K562 (cell line): ENCODE data around the gene SERPIND1. TPM values are rescaled to one million over a fixed set of nuclear protein-coding genes. Genes with fewer than 3 reads are reported as not detected.

ENCODE experiments used
- CHD1 ChIP-seq: fragments of 200-600 bp; sonication (generic); IDR thresholded peaks from one replicate; pipeline ENCODE4 v1.6.1; 2012; ENCODE audit warnings: mild to moderate bottlenecking, moderate library complexity, low read length, inconsistent platforms
- CTBP1 ChIP-seq: fragments of 450-650 bp; IDR thresholded peaks from 2 replicates; pipeline ENCODE4 v1.6.1; 2016; ENCODE audit warnings: borderline replicate concordance
- ELF4 ChIP-seq: fragments of 450-650 bp; formaldehyde crosslinking; IDR thresholded peaks from 2 replicates; pipeline ENCODE4 v1.4.0; 2022; ENCODE audit warnings: missing genetic modification characterization
- FOXK2 ChIP-seq, 2 experiments: fragments of 450-650 bp; IDR thresholded peaks in 1 of 2; conservative IDR thresholded peaks in 1 of 2; 2 replicates each; pipeline ENCODE4 v1.6.1; 2016; ENCODE audit warnings: low read depth in 2 of 2, mild to moderate bottlenecking in 1 of 2
- IRF2 ChIP-seq: sonication (generic); formaldehyde crosslinking; IDR thresholded peaks from 2 replicates; pipeline ENCODE4 v1.8.1; 2022; ENCODE audit warnings: mild to moderate bottlenecking, missing genetic modification reagents
- KAT7 ChIP-seq: sonication (generic); formaldehyde crosslinking; IDR thresholded peaks from 2 replicates; pipeline ENCODE4 v1.8.0; 2022; ENCODE audit warnings: missing genetic modification reagents, mild to moderate bottlenecking, borderline replicate concordance
- KDM4B ChIP-seq, 2 experiments: fragments of 450-650 bp in 1 of 2; sonication (generic) in 1 of 2; IDR thresholded peaks; 2 replicates each; pipeline ENCODE4 v1.6.1; 2016 to 2017; ENCODE audit warnings: borderline replicate concordance in 2 of 2, antibody characterized with exemption in 1 of 2, low read depth in 1 of 2, mild to moderate bottlenecking in 1 of 2
- KLF6 ChIP-seq: fragments of 250-450 bp; sonication (Bioruptor Pico); IDR thresholded peaks from 2 replicates; pipeline ENCODE4 v1.4.0; 2020; ENCODE audit warnings: mild to moderate bottlenecking, moderate library complexity, borderline replicate concordance
- MIER1 ChIP-seq: fragments of 450-650 bp; IDR thresholded peaks from 2 replicates; pipeline ENCODE4 v1.6.1; 2016; ENCODE audit warnings: antibody characterized with exemption, mild to moderate bottlenecking, low read depth
- MYC ChIP-seq, 2 experiments: fragments of 250-450 bp in 1 of 2; sonication (Bioruptor Pico) in 1 of 2; IDR thresholded peaks; 2 replicates each; pipeline versions ENCODE4 v1.5.1 to v1.6.1; 2012 to 2021; ENCODE audit warnings: low read depth in 2 of 2, borderline replicate concordance in 1 of 2, improper control_type of control experiment in 1 of 2, low read length in 1 of 2, mild to moderate bottlenecking in 1 of 2, moderate library complexity in 1 of 2
- OTX1 ChIP-seq: fragments of 450-650 bp; formaldehyde crosslinking; IDR thresholded peaks from 2 replicates; pipeline ENCODE4 v1.4.0; 2022; ENCODE audit warnings: mild to moderate bottlenecking
- PHB ChIP-seq: fragments of 250-450 bp; sonication (Bioruptor Pico); IDR thresholded peaks from 2 replicates; pipeline ENCODE4 v1.5.0; 2021
- POLR2A ChIP-seq: fragments of 450-650 bp; conservative IDR thresholded peaks from 2 replicates; pipeline ENCODE4 v1.6.1; 2016
- PURB ChIP-seq: sonication (generic); formaldehyde crosslinking; IDR thresholded peaks from 2 replicates; pipeline ENCODE4 v1.9.0; 2021; ENCODE audit warnings: low read depth, mild to moderate bottlenecking, missing genetic modification reagents
- YBX1 ChIP-seq: fragments of 450-650 bp; IDR thresholded peaks from 2 replicates; pipeline ENCODE4 v1.7.1; 2016; ENCODE audit warnings: mild to moderate bottlenecking
- ZC3H8 ChIP-seq: fragments of 450-650 bp; IDR thresholded peaks from 2 replicates; pipeline ENCODE4 v1.6.1; 2017
- ZFP30 ChIP-seq: fragments of 250-450 bp; sonication (Bioruptor Pico); IDR thresholded peaks from 2 replicates; pipeline ENCODE4 v1.8.0; 2022; ENCODE audit warnings: moderate library complexity, mild to moderate bottlenecking, inconsistent platforms, borderline replicate concordance
- ZNF23 ChIP-seq: fragments of 250-450 bp; sonication (Bioruptor Pico); IDR thresholded peaks from 2 replicates; pipeline ENCODE4 v1.4.0; 2020; ENCODE audit warnings: mild to moderate bottlenecking
- ZNF316 ChIP-seq: fragments of 450-650 bp; IDR thresholded peaks from 2 replicates; pipeline ENCODE4 v1.6.1; 2016
- polyA plus RNA-seq, 8 experiments: library from polyadenylated mRNA; depleted of rRNA in 4 of 8; stranded (reverse) in 5 of 8; unstranded in 3 of 8; fragments of >200 nt; fragmentation: Nextera tagmentation in 2 of 8; fragmentation: Illumina TruSeq in 1 of 8; extraction: Ambion mirVana in 2 of 8; extraction: Trizol in 1 of 8; gene quantifications; 2 replicates each; pipeline versions ENCODE4 v1.2.1 to v1.2.3, GENCODE V29; 2011 to 2014; ENCODE audit warnings: inconsistent platforms in 1 of 8, missing spikeins in 1 of 8
- total RNA-seq, 7 experiments: library from RNA; depleted of rRNA in 6 of 7; stranded (reverse); fragments of >200 nt in 6 of 7; fragmentation: Illumina TruSeq in 2 of 7; extraction: Trizol in 2 of 7; gene quantifications; 2 replicates each; pipeline versions ENCODE4 v1.2.1 to v1.2.3, GENCODE V29; 2011 to 2021; ENCODE audit warnings: low replicate concordance in 1 of 7
- TF ChIP-seq, protein P1 (sequence below): fragments of 450-650 bp; formaldehyde crosslinking; IDR thresholded peaks from 2 replicates; pipeline ENCODE4 v1.4.0; 2020; ENCODE audit warnings: mild to moderate bottlenecking, moderate library complexity
- TF ChIP-seq, protein P2 (sequence below): fragments of 250-450 bp; sonication (Bioruptor Pico); IDR thresholded peaks from 2 replicates; pipeline ENCODE4 v1.5.0; 2021
- TF ChIP-seq, protein P3 (sequence below), 2 experiments: IDR thresholded peaks; 2 replicates each; pipeline ENCODE4 v1.6.1; 2011; ENCODE audit warnings: borderline replicate concordance in 1 of 2, control low read depth in 1 of 2, low read depth in 1 of 2, low read length in 1 of 2, mild to moderate bottlenecking in 1 of 2, mixed read lengths in 1 of 2, moderate library complexity in 1 of 2; ENCODE audit not compliant: insufficient read depth in 1 of 2, insufficient read length in 1 of 2, poor library complexity in 1 of 2, severe bottlenecking in 1 of 2; ENCODE audit errors: extremely low read depth in 1 of 2
- TF ChIP-seq, protein P4 (sequence below): sonication (generic); formaldehyde crosslinking; IDR thresholded peaks from 2 replicates; pipeline ENCODE4 v1.8.0; 2022; ENCODE audit warnings: mild to moderate bottlenecking, missing genetic modification reagents
- TF ChIP-seq, protein P5 (sequence below), 2 experiments: fragments of 450-650 bp in 1 of 2; sonication (generic) in 1 of 2; formaldehyde crosslinking; conservative IDR thresholded peaks; 2 replicates each; pipeline versions ENCODE4 v1.4.0 to v1.8.1; 2020 to 2022; ENCODE audit warnings: mild to moderate bottlenecking in 1 of 2, missing genetic modification reagents in 1 of 2

Gene SERPIND1
- total and polyA plus RNA-seq, 9 of the 15 experiments (the other 6 are each of a cell fraction or from before 2014, with no cell fraction given), result 0.04 to 0.11 (median 0.09) TPM; not detected in 6

DNA sequence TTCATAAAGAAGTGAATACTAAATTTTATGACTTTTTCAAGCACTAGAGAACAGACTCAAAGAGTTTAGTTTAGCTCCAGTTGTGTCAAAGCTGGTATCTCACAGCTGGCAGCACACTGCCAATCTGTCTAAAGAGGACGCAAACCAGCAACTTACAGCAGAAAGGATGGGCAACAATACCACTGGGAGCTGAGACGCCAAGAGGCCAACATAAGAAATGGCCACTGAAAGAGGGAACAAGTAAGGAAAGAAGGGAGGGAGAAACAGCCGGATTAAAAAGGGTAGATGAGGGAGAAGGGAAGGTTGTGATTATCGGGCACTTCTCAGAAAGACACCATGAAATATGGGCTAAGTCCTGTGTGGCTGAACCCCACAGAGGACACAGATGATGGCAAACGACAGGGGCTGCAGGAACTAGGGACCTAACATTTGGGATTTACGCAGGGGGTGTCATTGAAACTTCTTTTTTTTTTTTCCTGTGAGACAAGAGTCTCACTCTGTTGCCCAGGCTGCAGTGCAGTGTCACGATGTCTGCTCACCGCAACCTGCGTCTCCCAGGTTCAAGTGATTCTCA is 41.7 kb downstream of the SERPIND1 start (continued):
- TF ChIP-seq MYC (IDR thresholded peaks at IDR 0.05; ENCODE audit: low read depth, low read length) (no peak), MYC (CRISPR knock-in tag; IDR thresholded peaks at IDR 0.05; ENCODE audit: borderline replicate concordance, low read depth) (no peak), CTBP1 (no peak), PHB (CRISPR knock-in tag) (no peak), MIER1 (peak; percentile 68; the same call in 1 of the 2 replicates), FOXK2 (conservative IDR thresholded peaks at IDR 0.05 in 1 of 2, IDR thresholded peaks at IDR 0.05 in 1 of 2; ENCODE audit: low read depth in 2 of 2) (no peak), ZC3H8 (no peak), PURB (CRISPR knock-in tag) (no peak; the same call in 1 of the 2 replicates), ZFP30 (CRISPR knock-in tag) (no peak), ZNF23 (CRISPR knock-in tag) (no peak), KAT7 (CRISPR knock-in tag) (no peak), KLF6 (CRISPR knock-in tag) (no peak), CHD1 (no peak), YBX1 (0 out of 2 replicates have a peak, but pooled peaks have one; percentile 76), KDM4B (IDR thresholded peaks at IDR 0.05; ENCODE audit: borderline replicate concordance in 2 of 2, low read depth in 1 of 2) (no peak), POLR2A (0 out of 2 replicates have a peak, but pooled peaks have one; percentile 37), ELF4 (CRISPR knock-in tag) (0 out of 2 replicates have a peak, but pooled peaks have one; percentile 19), IRF2 (peak; percentile 59; the same call in 1 of the 2 replicates), ZNF316 (no peak), OTX1 (CRISPR knock-in tag) (no peak)
- TF ChIP-seq, protein P1, sequence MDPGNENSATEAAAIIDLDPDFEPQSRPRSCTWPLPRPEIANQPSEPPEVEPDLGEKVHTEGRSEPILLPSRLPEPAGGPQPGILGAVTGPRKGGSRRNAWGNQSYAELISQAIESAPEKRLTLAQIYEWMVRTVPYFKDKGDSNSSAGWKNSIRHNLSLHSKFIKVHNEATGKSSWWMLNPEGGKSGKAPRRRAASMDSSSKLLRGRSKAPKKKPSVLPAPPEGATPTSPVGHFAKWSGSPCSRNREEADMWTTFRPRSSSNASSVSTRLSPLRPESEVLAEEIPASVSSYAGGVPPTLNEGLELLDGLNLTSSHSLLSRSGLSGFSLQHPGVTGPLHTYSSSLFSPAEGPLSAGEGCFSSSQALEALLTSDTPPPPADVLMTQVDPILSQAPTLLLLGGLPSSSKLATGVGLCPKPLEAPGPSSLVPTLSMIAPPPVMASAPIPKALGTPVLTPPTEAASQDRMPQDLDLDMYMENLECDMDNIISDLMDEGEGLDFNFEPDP (CRISPR knock-in tag), result no peak
- TF ChIP-seq, protein P2, sequence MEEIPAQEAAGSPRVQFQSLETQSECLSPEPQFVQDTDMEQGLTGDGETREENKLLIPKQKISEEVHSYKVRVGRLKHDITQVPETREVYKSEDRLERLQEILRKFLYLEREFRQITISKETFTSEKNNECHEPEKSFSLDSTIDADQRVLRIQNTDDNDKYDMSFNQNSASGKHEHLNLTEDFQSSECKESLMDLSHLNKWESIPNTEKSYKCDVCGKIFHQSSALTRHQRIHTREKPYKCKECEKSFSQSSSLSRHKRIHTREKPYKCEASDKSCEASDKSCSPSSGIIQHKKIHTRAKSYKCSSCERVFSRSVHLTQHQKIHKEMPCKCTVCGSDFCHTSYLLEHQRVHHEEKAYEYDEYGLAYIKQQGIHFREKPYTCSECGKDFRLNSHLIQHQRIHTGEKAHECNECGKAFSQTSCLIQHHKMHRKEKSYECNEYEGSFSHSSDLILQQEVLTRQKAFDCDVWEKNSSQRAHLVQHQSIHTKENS (CRISPR knock-in tag), result no peak
- TF ChIP-seq, protein P3, sequence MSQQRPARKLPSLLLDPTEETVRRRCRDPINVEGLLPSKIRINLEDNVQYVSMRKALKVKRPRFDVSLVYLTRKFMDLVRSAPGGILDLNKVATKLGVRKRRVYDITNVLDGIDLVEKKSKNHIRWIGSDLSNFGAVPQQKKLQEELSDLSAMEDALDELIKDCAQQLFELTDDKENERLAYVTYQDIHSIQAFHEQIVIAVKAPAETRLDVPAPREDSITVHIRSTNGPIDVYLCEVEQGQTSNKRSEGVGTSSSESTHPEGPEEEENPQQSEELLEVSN (IDR thresholded peaks at IDR 0.05; ENCODE audit: borderline replicate concordance in 1 of 2, extremely low read depth in 1 of 2, insufficient read depth in 1 of 2, insufficient read length in 1 of 2, low read depth in 1 of 2, low read length in 1 of 2, poor library complexity in 1 of 2, severe bottlenecking in 1 of 2), result no peak
- TF ChIP-seq, protein P4, sequence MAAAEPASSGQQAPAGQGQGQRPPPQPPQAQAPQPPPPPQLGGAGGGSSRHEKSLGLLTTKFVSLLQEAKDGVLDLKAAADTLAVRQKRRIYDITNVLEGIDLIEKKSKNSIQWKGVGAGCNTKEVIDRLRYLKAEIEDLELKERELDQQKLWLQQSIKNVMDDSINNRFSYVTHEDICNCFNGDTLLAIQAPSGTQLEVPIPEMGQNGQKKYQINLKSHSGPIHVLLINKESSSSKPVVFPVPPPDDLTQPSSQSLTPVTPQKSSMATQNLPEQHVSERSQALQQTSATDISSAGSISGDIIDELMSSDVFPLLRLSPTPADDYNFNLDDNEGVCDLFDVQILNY (CRISPR knock-in tag), result no peak
- TF ChIP-seq, protein P5, sequence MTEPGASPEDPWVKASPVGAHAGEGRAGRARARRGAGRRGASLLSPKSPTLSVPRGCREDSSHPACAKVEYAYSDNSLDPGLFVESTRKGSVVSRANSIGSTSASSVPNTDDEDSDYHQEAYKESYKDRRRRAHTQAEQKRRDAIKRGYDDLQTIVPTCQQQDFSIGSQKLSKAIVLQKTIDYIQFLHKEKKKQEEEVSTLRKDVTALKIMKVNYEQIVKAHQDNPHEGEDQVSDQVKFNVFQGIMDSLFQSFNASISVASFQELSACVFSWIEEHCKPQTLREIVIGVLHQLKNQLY (CRISPR knock-in tag; conservative IDR thresholded peaks at IDR 0.05), result no peak
